HK-2 (cell line): Measurements from ENCODE around the gene MAPK14.
A peak's percentile ranks its signal among the peaks of the same experiment; 100 is the strongest.
"Not testable (repeated sequence)": the region's sequence is repeated elsewhere in the genome, so short reads cannot be mapped to it uniquely, and the experiment has no call there.

Source experiments
- DNase-seq: peaks from one replicate; pipeline ENCODE4 v3.0.0-alpha.2; 2018; ENCODE audit not compliant: unreplicated experiment

Gene MAPK14

GRCh38 chr6:36027501-36028087, at the start of gene MAPK14:
Gene MAPK14, plus strand, starts transcription at chr6:36027808. Its CDS starts 350 bp downstream, at chr6:36028158.
- peak; percentile 98 for DNase-seq

GRCh38 chr6:35980126-35980525, 47.5 kb upstream of the MAPK14 start:
- DNase-seq, result not testable (repeated sequence)

- no peak for DNase-seq
These were observed 46.5 kb upstream of the MAPK14 start for GRCh38 chr6:35980991-35981645.

GRCh38 chr6:35984701-35985100, 42.9 kb upstream of the MAPK14 start:
- DNase-seq, result no peak

- DNase-seq, result not testable (repeated sequence)
These were observed 39.6 kb upstream of the MAPK14 start for GRCh38 chr6:35988047-35988446.

- no peak for DNase-seq
These were observed 34.5 kb upstream of the MAPK14 start for GRCh38 chr6:35993150-35993549.

- DNase-seq, result no peak
These were observed 27.2 kb upstream of the MAPK14 start for GRCh38 chr6:36000451-36000850.

- no peak for DNase-seq
These were observed 11.9 kb upstream of the MAPK14 start for GRCh38 chr6:36015666-36016065.

GRCh38 chr6:36018339-36018738, 9.3 kb upstream of the MAPK14 start:
- no peak for DNase-seq

GRCh38 chr6:36019167-36019566, 8.4 kb upstream of the MAPK14 start:
- no peak for DNase-seq

- DNase-seq, result no peak
These were observed 7.5 kb upstream of the MAPK14 start for GRCh38 chr6:36020154-36020553.

GRCh38 chr6:36023996-36024795, 3.4 kb upstream of the MAPK14 start, which contains the start of gene SLC26A8:
Gene SLC26A8, minus strand, starts transcription at chr6:36024641. Its CDS starts 4,934 bp downstream, at chr6:36019707.
- DNase-seq, result no peak

GRCh38 chr6:36025260-36025931, 2.2 kb upstream of the MAPK14 start:
- DNase-seq, result no peak

- DNase-seq, result no peak
These were observed 1.7 kb upstream of the MAPK14 start for GRCh38 chr6:36025932-36026327.

GRCh38 chr6:36028088-36028876, 674 bp downstream of the MAPK14 start:
- peak; percentile 48 for DNase-seq

GRCh38 chr6:36028877-36029324, 1.3 kb downstream of the MAPK14 start:
- DNase-seq, result peak; percentile 55

- no peak for DNase-seq
These were observed 1.9 kb downstream of the MAPK14 start for GRCh38 chr6:36029464-36029863.

- no peak for DNase-seq
These were observed 4.7 kb downstream of the MAPK14 start for GRCh38 chr6:36032261-36032660.

- not testable (repeated sequence) for DNase-seq
These were observed 5.5 kb downstream of the MAPK14 start for GRCh38 chr6:36033144-36033543.

- no peak for DNase-seq
These were observed 6.3 kb downstream of the MAPK14 start for GRCh38 chr6:36033935-36034334.

GRCh38 chr6:36034441-36034840, 6.8 kb downstream of the MAPK14 start:
- no peak for DNase-seq
